Measurements from ENCODE around the gene MAP4K3.
A peak's percentile ranks its signal among the peaks of the same experiment; 100 is the strongest.

The MAP4K3 gene

GRCh38 chr2:39436592-39437521, at the start of gene MAP4K3:
MAP4K3 (minus strand) TSS chr2:39437285; CDS start chr2:39436987, 298 bp downstream.
- peak within 1 kb of the TSS; percentile 90 for H3K4me3 ChIP-seq (ENCODE audit: low read depth, low read length)
- peak; percentile 61 for DNase-seq (ENCODE audit: low read depth, low spot score)
- TF ChIP-seq CTCF (IDR thresholded peaks at IDR 0.05; ENCODE audit: insufficient read depth, low read length, missing control alignments): no peak
- ChIA-PET POLR2A (interaction anchor here (1.0 kb wide), 1 partner anchor 58 kb away, joined by 5 read pairs; no protein-coding TSS in a partner anchor), CTCF (interaction anchor here (0.8 to 1.3 kb wide), 3 partner anchors 20 to 57 kb away, joined by 3 to 4 read pairs (median 3); no protein-coding TSS in a partner anchor)

- no peak for TF ChIP-seq CTCF (IDR thresholded peaks at IDR 0.05; ENCODE audit: insufficient read depth, low read length, missing control alignments)
- no peak for DNase-seq (ENCODE audit: low read depth, low spot score)
- CTCF ChIA-PET: no interaction called here
- H3K4me3 ChIP-seq (ENCODE audit: low read depth, low read length): no peak overlapping the region
- POLR2A ChIA-PET: no interaction called here
Observed at GRCh38 chr2:39486071-39486470, 49.0 kb upstream of the MAP4K3 start.

DNA sequence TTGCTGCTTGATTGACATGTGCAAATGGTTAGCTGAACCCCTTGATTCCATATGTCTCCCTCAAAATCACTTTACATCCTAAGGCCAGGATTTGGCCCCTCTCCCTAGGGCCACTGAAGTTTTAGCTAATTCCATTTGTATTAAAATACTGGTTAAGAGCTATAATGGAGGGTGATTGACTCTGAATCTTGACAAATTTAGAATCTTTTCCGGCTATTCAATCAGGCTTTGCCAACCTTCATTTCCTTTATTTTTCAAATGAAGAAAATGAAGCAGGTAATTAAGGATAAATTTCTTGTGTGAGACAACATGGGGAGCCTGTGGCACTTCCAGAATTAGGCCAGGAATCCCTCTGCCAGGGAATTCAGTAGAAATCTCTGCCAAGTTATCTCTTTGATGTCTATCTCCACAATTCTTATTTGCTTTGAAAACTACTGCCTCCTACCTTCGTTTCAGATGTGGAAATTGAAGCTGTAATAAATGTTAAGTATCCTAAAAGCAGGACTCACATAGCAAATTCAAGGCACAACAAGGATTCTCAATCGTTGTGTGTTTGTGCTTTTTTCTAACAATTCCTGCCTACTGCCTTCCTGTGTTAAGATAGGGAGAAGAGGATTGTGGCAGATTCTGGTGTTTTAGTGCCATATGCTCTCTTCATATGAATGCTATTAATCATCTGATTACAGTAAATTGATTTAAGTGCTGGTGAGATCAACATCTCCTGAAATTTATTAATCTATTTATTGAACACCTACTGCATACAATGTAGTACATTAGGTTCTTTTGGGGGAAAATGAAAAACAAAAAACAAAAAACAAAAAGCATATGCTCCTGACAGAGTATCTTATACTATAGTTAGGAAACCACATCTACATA, 47.8 kb upstream of the MAP4K3 start:
- no peak for TF ChIP-seq CTCF (IDR thresholded peaks at IDR 0.05; ENCODE audit: insufficient read depth, low read length, missing control alignments)
- no peak for DNase-seq (ENCODE audit: low read depth, low spot score)
- ChIA-PET POLR2A (no interaction called here), CTCF (no interaction called here)
- H3K4me3 ChIP-seq (ENCODE audit: low read depth, low read length): no peak overlapping the region

GRCh38 chr2:39484206-39484605, 47.1 kb upstream of the MAP4K3 start:
- ChIA-PET CTCF (no interaction called here), POLR2A (no interaction called here)
- no peak overlapping the region for H3K4me3 ChIP-seq (ENCODE audit: low read depth, low read length)
- no peak for DNase-seq (ENCODE audit: low read depth, low spot score)
- TF ChIP-seq CTCF (IDR thresholded peaks at IDR 0.05; ENCODE audit: insufficient read depth, low read length, missing control alignments): no peak

DNA sequence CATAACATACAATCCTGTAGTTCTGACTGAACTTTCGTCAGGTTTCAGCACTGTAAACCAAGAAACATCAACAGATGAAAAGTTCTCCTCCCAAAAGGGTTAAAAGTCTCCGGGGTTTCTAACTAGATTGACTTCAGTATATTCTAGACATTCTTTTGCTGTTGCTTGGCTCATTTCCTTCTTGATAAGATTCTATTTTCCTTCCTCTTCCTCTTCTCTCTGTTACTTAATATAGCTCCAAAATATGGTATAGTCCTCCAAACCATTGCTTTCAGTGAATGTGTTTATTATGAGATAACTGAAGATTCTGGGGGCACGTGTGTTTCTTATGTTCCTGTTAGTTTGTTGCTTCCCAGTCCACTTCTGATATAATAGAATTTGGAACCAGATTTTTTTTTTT, 46.4 kb upstream of the MAP4K3 start:
- TF ChIP-seq CTCF (IDR thresholded peaks at IDR 0.05; ENCODE audit: insufficient read depth, low read length, missing control alignments): no peak
- CTCF ChIA-PET: no interaction called here
- no peak for DNase-seq (ENCODE audit: low read depth, low spot score)
- H3K4me3 ChIP-seq (ENCODE audit: low read depth, low read length): no peak overlapping the region
- POLR2A ChIA-PET: no interaction called here

- no peak for TF ChIP-seq CTCF (IDR thresholded peaks at IDR 0.05; ENCODE audit: insufficient read depth, low read length, missing control alignments)
- no peak for DNase-seq (ENCODE audit: low read depth, low spot score)
- ChIA-PET POLR2A (no interaction called here), CTCF (no interaction called here)
- no peak overlapping the region for H3K4me3 ChIP-seq (ENCODE audit: low read depth, low read length)
Observed at GRCh38 chr2:39481611-39482010, 44.5 kb upstream of the MAP4K3 start.
